22Rv1 (cell line): ENCODE data around the gene UBE2O.

Experiments used
- H3K27ac ChIP-seq: fragments of 450-650 bp; 2 replicates; pipeline ENCODE4 v1.5.1; 2017
- ZFX ChIP-seq: fragments of 450-650 bp; IDR thresholded peaks from 2 replicates; pipeline ENCODE4 v1.6.1; 2017; ENCODE audit warnings: antibody characterized with exemption, borderline replicate concordance
- TF ChIP-seq, protein P1 (sequence below): fragments of 450-650 bp; IDR thresholded peaks from 2 replicates; pipeline ENCODE4 v1.5.1; 2017; ENCODE audit warnings: mild to moderate bottlenecking

Gene UBE2O

DNA sequence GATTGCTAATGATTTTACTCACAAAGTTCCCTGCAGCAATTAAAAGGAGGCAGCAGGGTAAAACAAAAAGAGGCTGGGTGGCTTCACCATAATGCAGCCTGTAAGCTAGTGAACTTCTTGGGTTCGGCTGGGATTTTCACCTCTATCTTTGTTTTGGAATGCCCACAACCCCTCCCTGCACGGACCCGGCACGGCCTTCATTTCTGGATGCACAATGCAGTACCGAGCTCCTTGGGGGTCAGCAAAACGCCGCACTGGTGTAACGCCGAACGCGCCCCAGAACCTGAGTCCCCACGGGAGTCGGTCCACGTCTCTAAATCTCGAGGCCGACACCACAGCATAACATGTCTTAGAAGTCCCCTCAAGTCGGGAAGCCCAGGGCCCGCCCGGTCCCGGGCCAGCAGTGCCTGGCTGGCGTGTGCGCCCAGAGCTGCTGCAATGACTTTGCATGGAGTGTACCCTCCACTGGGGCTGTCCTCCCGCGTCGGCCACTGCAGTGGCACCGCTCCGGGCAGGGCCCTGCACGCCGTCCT lies 759 bp downstream of the UBE2O start:
- H3K27ac ChIP-seq = peak overlapping the region; percentile 56
- no peak for TF ChIP-seq ZFX
- TF ChIP-seq, protein P1, sequence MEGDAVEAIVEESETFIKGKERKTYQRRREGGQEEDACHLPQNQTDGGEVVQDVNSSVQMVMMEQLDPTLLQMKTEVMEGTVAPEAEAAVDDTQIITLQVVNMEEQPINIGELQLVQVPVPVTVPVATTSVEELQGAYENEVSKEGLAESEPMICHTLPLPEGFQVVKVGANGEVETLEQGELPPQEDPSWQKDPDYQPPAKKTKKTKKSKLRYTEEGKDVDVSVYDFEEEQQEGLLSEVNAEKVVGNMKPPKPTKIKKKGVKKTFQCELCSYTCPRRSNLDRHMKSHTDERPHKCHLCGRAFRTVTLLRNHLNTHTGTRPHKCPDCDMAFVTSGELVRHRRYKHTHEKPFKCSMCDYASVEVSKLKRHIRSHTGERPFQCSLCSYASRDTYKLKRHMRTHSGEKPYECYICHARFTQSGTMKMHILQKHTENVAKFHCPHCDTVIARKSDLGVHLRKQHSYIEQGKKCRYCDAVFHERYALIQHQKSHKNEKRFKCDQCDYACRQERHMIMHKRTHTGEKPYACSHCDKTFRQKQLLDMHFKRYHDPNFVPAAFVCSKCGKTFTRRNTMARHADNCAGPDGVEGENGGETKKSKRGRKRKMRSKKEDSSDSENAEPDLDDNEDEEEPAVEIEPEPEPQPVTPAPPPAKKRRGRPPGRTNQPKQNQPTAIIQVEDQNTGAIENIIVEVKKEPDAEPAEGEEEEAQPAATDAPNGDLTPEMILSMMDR = no peak

DNA sequence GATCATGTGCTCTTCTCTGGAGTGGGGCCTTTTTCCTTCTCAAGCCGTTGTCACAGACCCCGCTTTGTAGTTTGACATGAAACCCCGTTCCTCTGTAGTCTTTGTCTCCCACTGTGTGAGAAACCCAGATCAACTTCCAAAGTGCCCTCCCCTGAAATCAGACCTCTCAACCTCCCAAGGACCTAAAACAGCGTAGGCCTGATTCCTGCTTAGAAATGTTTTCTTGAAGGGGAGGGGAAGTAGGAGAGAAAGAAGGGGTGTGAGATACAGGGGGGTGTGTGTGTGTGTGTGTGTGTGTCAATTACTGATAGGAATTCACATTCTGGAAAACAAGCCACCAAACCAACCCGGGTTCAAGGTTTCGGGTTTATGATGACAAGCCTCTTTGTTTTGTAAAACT lies 1.4 kb downstream of the UBE2O start:
- no peak overlapping the region for H3K27ac ChIP-seq
- TF ChIP-seq, protein P1 = no peak
- no peak for TF ChIP-seq ZFX

DNA sequence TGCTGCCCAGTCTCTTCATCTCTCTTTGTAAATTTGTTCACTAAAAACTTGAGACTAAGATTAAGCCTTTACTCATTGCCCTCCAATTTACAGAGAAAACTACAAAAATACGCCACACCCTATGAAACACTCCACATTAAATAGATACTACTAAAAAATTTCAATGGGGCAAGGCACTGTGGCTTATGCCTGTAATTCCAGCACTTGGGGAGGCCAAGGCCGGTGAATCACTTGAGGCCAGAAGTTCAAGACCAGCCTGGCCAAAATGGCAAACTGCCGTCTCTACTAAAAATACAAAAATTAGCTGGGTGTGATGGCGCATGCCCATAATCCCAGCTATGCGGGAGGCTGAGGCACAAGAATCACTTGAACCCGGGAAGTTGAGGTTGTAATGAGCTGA lies 3.8 kb downstream of the UBE2O start:
- TF ChIP-seq ZFX = no peak
- TF ChIP-seq, protein P1 = no peak
- H3K27ac ChIP-seq = no peak overlapping the region

DNA sequence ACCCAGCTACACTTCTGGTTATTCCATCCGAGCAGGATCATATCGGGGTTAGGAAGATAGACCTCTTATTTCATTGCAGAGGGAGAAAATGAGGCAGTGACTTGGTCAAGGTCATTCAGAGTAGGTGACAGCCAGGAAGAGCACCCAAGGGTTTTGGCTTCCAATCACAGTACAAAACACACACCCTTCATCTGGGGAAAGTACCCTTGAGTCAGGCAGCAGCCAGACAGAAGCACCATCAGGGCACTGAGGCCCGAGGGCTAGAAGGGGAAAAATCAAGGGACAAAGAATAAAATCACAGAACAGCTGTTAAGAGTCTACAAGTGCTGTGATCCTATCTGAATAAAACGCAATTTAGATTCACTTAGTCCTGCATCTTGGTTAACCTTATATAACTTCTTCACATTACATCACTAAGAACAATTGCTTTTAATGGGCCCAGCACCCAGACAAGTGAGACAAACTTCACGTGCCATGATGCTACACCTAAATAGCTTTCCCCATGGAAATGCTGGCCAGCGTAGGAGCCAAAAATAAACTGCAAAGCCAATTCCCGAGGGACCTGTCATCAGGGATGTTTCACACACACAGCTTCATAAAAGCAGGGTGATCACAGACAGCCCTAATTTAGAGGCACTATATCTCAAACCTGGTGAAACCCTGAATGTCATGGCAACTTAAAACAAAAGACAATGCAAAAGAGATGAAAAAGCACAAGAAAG lies 4.9 kb downstream of the UBE2O start:
- no peak overlapping the region for H3K27ac ChIP-seq
- TF ChIP-seq ZFX = no peak
- TF ChIP-seq, protein P1 = no peak

DNA sequence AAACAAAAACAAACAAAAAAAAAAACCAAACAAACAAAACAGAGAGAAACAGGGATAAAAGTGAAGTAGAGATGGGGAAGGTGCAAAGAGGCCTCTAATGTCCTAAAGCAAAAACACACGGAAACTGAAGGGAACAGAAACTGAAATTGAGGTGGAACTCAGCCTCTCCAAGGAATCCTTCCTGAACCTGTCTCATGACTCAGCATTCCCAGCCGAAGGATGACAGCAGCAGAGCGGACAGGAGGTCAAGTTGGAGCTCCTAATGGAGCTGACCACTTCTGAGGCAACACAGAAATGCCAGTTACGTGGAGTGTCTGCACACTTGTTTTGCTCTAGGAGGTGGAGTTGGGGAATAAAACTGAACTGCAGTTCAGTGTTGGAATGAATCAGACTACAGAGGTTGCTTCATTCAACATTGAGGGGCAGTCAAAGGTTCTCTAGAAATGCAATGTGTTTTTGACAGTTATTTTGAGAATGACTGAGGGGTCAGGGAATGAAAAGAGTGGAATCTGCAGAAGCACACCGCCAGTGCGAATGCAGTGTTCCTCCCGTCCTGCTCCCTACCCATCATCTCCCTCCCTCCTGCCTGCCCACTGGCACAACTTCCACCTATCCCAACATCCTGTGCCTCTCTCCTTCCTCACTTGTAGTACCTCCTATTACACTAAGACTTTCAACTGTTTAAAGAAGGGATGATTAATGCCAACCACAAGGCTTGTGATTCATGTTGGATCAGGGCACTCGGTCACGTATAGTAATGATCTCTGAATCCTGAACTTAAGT lies 6.3 kb downstream of the UBE2O start:
- TF ChIP-seq, protein P1 = no peak
- TF ChIP-seq ZFX = no peak
- H3K27ac ChIP-seq = no peak overlapping the region

DNA sequence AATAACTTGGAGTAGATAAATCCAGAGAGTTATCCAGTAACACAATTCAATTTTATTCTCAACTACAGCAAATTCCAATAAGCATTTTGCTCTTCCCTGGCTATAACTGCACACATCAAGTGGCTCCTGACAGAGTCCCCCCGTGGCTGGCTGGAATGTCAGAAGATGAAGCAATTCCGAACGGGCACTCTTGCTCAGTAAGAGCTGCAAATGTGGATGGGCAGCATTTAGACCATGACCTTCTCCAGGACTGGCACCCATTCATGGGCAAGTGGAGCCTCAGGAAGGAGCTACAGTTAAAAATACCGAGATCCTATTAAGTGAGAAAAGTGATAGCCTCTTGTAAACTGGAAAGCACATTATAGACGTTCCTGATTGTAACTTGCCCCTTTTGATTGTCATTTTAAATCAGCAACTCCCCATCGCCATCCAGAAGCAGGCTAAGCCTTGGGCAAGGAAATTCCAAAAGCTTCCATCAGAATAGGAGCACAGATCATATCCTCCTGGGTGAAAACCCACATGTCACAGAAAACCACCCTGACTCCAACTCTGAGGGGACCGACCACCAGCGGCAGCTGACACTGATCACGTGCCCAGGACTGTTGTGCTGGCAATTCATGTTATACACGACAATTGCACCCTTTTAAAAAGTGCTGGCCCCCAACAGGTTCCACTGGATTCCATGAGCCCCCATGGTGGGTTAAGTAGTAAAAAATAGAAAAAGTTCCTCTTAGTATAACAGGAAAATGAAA lies 7.1 kb downstream of the UBE2O start:
- H3K27ac ChIP-seq = no peak overlapping the region
- TF ChIP-seq ZFX = no peak
- TF ChIP-seq, protein P1 = no peak
